Endothelial cell (in vitro differentiated cells): ENCODE measurements around the gene PTPN14. TPM values are rescaled to one million over a fixed set of nuclear protein-coding genes. Genes with fewer than 3 reads are reported as not detected.
"Not testable (repeated sequence)": the region's sequence is repeated elsewhere in the genome, so short reads cannot be mapped to it uniquely, and the experiment has no call there.

Experiments used
- DNase-seq: peaks from one replicate; pipeline ENCODE4 v3.0.0; 2021; ENCODE audit warnings: low spot score
- H3K27ac Mint-ChIP-seq: one replicate; pipeline ENCODE4 v1.8.0; 2021; ENCODE audit warnings: mixed read lengths, inconsistent platforms; ENCODE audit not compliant: unreplicated experiment
- H3K27me3 Mint-ChIP-seq: one replicate; pipeline ENCODE4 v1.8.0; 2021; ENCODE audit warnings: mild to moderate bottlenecking, moderate library complexity, mixed read lengths, inconsistent platforms; ENCODE audit not compliant: unreplicated experiment
- H3K36me3 Mint-ChIP-seq: one replicate; pipeline ENCODE4 v1.8.0; 2021; ENCODE audit warnings: mild to moderate bottlenecking, low read depth, mixed read lengths, inconsistent platforms; ENCODE audit not compliant: unreplicated experiment
- H3K4me1 Mint-ChIP-seq: one replicate; pipeline ENCODE4 v1.8.0; 2021; ENCODE audit warnings: mild to moderate bottlenecking, mixed read lengths, inconsistent platforms; ENCODE audit not compliant: unreplicated experiment
- H3K4me3 Mint-ChIP-seq: one replicate; pipeline ENCODE4 v1.8.0; 2021; ENCODE audit warnings: mild to moderate bottlenecking, mixed read lengths, inconsistent platforms; ENCODE audit not compliant: unreplicated experiment
- H3K9me3 Mint-ChIP-seq: one replicate; pipeline ENCODE4 v1.8.0; 2021; ENCODE audit warnings: mixed read lengths, inconsistent platforms; ENCODE audit not compliant: unreplicated experiment
- CTCF ChIP-seq: fragments of 200-600 bp; sonication (generic); IDR thresholded peaks from one replicate; pipeline ENCODE4 v1.5.0; 2021; ENCODE audit warnings: antibody characterized with exemption; ENCODE audit not compliant: unreplicated experiment
- total RNA-seq: library from RNA; stranded (reverse); fragmentation: NEBNext Ultra II Directional; extraction: Animal tissue kit (Norgen Biotek cat#: 25700); gene quantifications from one replicate; pipeline ENCODE4 v1.2.1, GENCODE V29; 2021; ENCODE audit not compliant: unreplicated experiment

The PTPN14 gene
- total RNA-seq, 1 donor from 2014 or later = 46.3 TPM

GRCh38 chr1:214492401-214493075 lies 58.9 kb downstream of the PTPN14 start:
- DNase-seq = no peak
- Mint-ChIP-seq H3K27me3 (no peaks in the 10 kb centered on the region), H3K36me3 (no peaks in the 10 kb centered on the region), H3K27ac (no peak overlapping the region), H3K4me1 (peaks cover 16% of the 10 kb centered on the region), H3K4me3 (no peak overlapping the region), H3K9me3 (no peaks in the 10 kb centered on the region)
- TF ChIP-seq CTCF = no peak

GRCh38 chr1:214491468-214492146 lies 59.8 kb downstream of the PTPN14 start:
- Mint-ChIP-seq H3K4me3 (no peak overlapping the region), H3K36me3 (no peaks in the 10 kb centered on the region), H3K9me3 (no peaks in the 10 kb centered on the region), H3K27ac (no peak overlapping the region), H3K27me3 (no peaks in the 10 kb centered on the region), H3K4me1 (peaks cover 15% of the 10 kb centered on the region)
- no peak for DNase-seq
- no peak for TF ChIP-seq CTCF

GRCh38 chr1:214485151-214485550 lies 66.3 kb downstream of the PTPN14 start:
- no peak overlapping the region for H3K27ac Mint-ChIP-seq

GRCh38 chr1:214483180-214483579 lies 68.2 kb downstream of the PTPN14 start:
- not testable (repeated sequence) for H3K4me3 Mint-ChIP-seq, H3K9me3 Mint-ChIP-seq, H3K27me3 Mint-ChIP-seq, H3K36me3 Mint-ChIP-seq, H3K4me1 Mint-ChIP-seq, H3K27ac Mint-ChIP-seq, DNase-seq

More at GRCh38 chr1:214485151-214485550, 66.3 kb downstream of the PTPN14 start:
- Mint-ChIP-seq H3K36me3 (no peaks in the 10 kb centered on the region), H3K4me3 (no peak overlapping the region), H3K9me3 (no peaks in the 10 kb centered on the region), H3K4me1 (peaks cover 2% of the 10 kb centered on the region), H3K27me3 (no peaks in the 10 kb centered on the region)
- no peak for DNase-seq
- TF ChIP-seq CTCF = no peak

- not testable (repeated sequence) for H3K4me3 Mint-ChIP-seq, H3K27ac Mint-ChIP-seq, H3K4me1 Mint-ChIP-seq, H3K36me3 Mint-ChIP-seq, H3K27me3 Mint-ChIP-seq, DNase-seq, H3K9me3 Mint-ChIP-seq
These were observed 69.3 kb downstream of the PTPN14 start for GRCh38 chr1:214481983-214482634.
